Activated CD8-positive, alpha-beta T cell treated with anti-CD3 and anti-CD28 coated beads, Interleukin-2, amount 10 ng/mL, durations not matched to agents 7 days and 5 days (primary cell): Measurements from ENCODE around the gene BORCS6. TPM values are rescaled to one million over a fixed set of nuclear protein-coding genes. Genes with fewer than 3 reads are reported as not detected.

Experiments
- ATAC-seq: fragments of 150-1000 bp; cut with Tn5 transposase; one replicate; pipeline ENCODE4 v1.10.0; 2021; ENCODE audit warnings: moderate library complexity
- CTCF ChIA-PET: fragments of 350-600 bp; sonication (Branson Sonifier 250); formaldehyde crosslinking; loops from one replicate; lab custom pipeline; 2021; ENCODE audit warnings: antibody characterized with exemption; lab: Charles Lee
- POLR2A ChIA-PET: fragments of 350-600 bp; sonication (Branson Sonifier 250); formaldehyde crosslinking; loops from one replicate; lab custom pipeline; 2021; ENCODE audit warnings: antibody characterized with exemption; lab: Charles Lee
- DNase-seq: peaks from one replicate; pipeline ENCODE4 v3.0.0-alpha.2; 2020
- H3K27ac Mint-ChIP-seq: one replicate; pipeline ENCODE4 v1.8.0; 2021; ENCODE audit warnings: mild to moderate bottlenecking, mixed read lengths
- H3K27me3 Mint-ChIP-seq: one replicate; pipeline ENCODE4 v1.8.0; 2021; ENCODE audit warnings: low read depth, mixed read lengths
- H3K36me3 Mint-ChIP-seq: one replicate; pipeline ENCODE4 v1.8.0; 2021; ENCODE audit warnings: low read depth, mixed read lengths
- H3K4me1 Mint-ChIP-seq: one replicate; pipeline ENCODE4 v1.8.0; 2021; ENCODE audit warnings: low read depth, mixed read lengths
- H3K4me3 Mint-ChIP-seq: one replicate; pipeline ENCODE4 v1.8.0; 2021; ENCODE audit warnings: mild to moderate bottlenecking, mixed read lengths
- H3K9me3 Mint-ChIP-seq: one replicate; pipeline ENCODE4 v1.8.0; 2022; ENCODE audit warnings: mixed read lengths; ENCODE audit not compliant: insufficient read depth
- total RNA-seq, 2 experiments: library from RNA; stranded (reverse); gene quantifications; one replicate each; pipeline ENCODE4 v1.2.3, GENCODE V29; 2021

The BORCS6 gene
- total RNA-seq, 2 experiments from 2014 or later = 12.7 TPM

DNA sequence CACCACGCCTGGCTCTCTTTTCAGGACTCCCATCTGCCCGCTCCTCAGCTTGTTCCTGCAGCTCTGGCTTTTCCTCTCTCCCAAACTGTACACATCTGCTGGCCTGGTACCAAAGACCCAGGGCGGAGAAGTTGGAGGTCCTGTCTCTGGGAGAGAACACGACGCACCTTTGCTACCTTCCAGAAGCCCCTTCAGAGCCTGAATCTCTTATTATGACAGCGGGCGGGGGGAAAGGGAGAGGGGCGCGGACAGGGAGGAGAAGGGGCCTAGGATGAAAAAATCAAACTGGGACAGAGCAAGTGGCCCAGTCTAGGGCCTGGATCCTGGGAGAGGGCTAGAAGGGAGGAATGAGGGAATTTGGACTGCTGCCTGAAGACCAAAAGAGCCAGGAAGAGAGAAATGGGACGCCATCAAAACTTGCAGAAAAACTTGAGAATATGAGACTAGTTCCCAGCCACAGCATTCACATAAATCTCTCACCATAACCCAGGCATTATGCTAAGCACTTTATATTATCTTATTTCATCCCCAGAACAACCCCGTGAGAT lies 35.3 kb downstream of the BORCS6 start:
- CTCF ChIA-PET = interaction anchor here (1.0 to 14.0 kb wide), 4 partner anchors 9 to 34 kb away, joined by 3 to 165 read pairs (median 38); partner anchors contain the start of gene ALOXE3
- DNase-seq (no peak), ATAC-seq (no peak)
- H3K36me3 Mint-ChIP-seq = peaks cover 14% of the 10 kb centered on the region
- no peak overlapping the region for H3K27ac Mint-ChIP-seq
- H3K4me1 Mint-ChIP-seq = peaks cover 26% of the 10 kb centered on the region
- no peak overlapping the region for H3K4me3 Mint-ChIP-seq
- no peaks in the 10 kb centered on the region for H3K9me3 Mint-ChIP-seq
- H3K27me3 Mint-ChIP-seq = no peaks in the 10 kb centered on the region
- POLR2A ChIA-PET = interaction anchor here (0.7 to 8.1 kb wide), 10 partner anchors 9 to 700 kb away, joined by 3 to 164 read pairs (median 8); partner anchors contain the start of genes BORCS6, CTC1 and VAMP2

DNA sequence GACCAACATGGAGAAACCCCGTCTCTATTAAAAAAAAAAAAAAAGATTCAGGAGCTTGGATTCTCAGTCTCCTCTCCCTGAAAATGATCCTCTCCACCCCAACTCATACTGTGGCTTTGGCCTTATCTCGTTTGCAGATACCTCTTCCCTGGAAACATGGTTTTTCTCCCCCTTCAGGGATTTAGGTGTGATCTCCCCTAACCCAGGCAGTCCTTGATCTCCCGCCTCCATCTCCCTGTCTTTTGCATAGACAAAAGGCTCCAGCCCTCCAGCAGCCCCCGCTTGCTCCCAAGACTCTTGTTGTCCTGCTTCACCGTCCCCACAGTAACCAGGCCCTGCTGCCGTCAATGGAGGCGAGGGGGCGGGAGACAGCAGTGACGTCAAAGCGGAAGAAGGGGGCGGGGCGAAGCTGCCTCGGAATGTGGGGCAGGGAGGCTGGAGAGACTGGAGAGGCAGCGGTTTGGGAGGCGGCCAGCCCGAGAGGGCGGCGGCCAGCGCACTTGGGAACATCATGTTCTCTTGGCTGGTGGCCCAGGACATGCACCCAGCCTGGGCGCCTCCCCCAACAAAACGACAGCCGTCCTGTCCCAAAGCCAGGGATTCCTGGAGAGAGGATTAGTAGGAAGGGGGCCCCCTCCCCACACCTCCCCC lies 35.9 kb downstream of the BORCS6 start:
- DNase-seq (peak; percentile 92), ATAC-seq (peak; percentile 3)
- Mint-ChIP-seq H3K27me3 (no peaks in the 10 kb centered on the region), H3K27ac (no peak overlapping the region), H3K9me3 (no peaks in the 10 kb centered on the region), H3K4me3 (peak overlapping the region; percentile 69), H3K36me3 (peaks cover 15% of the 10 kb centered on the region), H3K4me1 (peaks cover 23% of the 10 kb centered on the region)
- ChIA-PET CTCF (interaction anchor here (1.0 to 14.0 kb wide), 3 partner anchors 16 to 34 kb away, joined by 3 to 165 read pairs (median 3); no protein-coding TSS in a partner anchor), POLR2A (interaction anchor here (0.5 to 8.1 kb wide), 10 partner anchors 10 to 230 kb away, joined by 3 to 164 read pairs (median 4); partner anchors contain the start of genes BORCS6, CTC1 and VAMP2)

DNA sequence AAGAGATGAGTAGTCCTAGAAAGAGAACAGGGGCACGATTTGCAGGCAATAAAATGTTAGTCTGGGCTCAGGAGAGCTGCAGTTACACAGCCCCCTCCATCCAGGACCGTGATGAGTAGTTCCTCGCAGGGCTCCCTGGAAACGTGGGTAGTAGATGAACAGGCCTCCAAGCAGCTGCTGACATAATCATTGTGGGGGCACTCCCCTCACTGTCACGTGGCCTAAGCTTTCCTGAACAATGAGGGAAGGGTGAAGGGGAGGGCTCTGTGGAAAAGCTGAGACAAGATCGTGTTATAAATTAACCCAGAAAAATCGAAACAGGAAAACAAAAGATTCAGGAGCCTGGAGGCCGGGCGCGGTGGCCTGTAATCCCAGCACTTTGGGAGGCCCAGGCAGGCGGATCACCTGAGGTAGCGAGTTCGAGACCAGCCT lies 36.4 kb downstream of the BORCS6 start:
- DNase-seq (no peak), ATAC-seq (no peak)
- ChIA-PET POLR2A (interaction anchor here (0.5 to 8.1 kb wide), 8 partner anchors 10 to 231 kb away, joined by 3 to 164 read pairs (median 4); partner anchors contain the start of genes BORCS6, CTC1 and VAMP2), CTCF (interaction anchor here (1.0 to 14.0 kb wide), 3 partner anchors 15 to 34 kb away, joined by 3 to 165 read pairs (median 3); no protein-coding TSS in a partner anchor)
- H3K9me3 Mint-ChIP-seq = no peaks in the 10 kb centered on the region
- H3K4me3 Mint-ChIP-seq = peak overlapping the region; percentile 61
- no peaks in the 10 kb centered on the region for H3K27me3 Mint-ChIP-seq
- peak overlapping the region; percentile 91 for H3K27ac Mint-ChIP-seq
- H3K4me1 Mint-ChIP-seq = peaks cover 19% of the 10 kb centered on the region
- peaks cover 13% of the 10 kb centered on the region for H3K36me3 Mint-ChIP-seq

DNA sequence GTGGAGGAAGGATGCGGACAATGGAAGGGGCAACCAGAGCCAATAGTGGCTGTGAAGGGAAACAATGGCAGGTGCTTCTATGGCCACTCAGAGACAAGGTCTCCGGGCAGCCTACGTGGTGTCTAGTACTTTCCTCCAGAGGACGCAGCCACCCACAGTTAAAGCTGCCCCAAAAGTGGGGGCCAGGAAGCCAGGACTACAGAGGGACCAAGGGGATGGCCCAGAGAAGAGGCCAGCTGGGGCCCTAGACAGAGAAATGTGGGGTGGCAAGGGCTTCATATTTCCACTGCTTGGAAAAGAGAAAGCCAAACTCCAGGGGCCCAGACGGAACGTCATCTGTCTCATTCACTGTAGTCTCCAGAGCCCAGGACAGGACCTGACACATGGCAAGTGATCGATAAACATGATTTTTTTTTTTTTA lies 36.9 kb downstream of the BORCS6 start:
- no peaks in the 10 kb centered on the region for H3K9me3 Mint-ChIP-seq
- ATAC-seq (no peak), DNase-seq (no peak)
- H3K4me3 Mint-ChIP-seq = peak overlapping the region; percentile 61
- H3K27ac Mint-ChIP-seq = peak overlapping the region; percentile 91
- ChIA-PET POLR2A (interaction anchor here (2.7 to 8.1 kb wide), 2 partner anchors 11 to 20 kb away, joined by 15 to 164 read pairs; partner anchors contain the start of gene VAMP2), CTCF (interaction anchor here (1.1 to 14.0 kb wide), 2 partner anchors 15 to 33 kb away, joined by 3 to 165 read pairs; no protein-coding TSS in a partner anchor)
- peaks cover 15% of the 10 kb centered on the region for H3K36me3 Mint-ChIP-seq
- H3K4me1 Mint-ChIP-seq = peaks cover 15% of the 10 kb centered on the region
- H3K27me3 Mint-ChIP-seq = no peaks in the 10 kb centered on the region

DNA sequence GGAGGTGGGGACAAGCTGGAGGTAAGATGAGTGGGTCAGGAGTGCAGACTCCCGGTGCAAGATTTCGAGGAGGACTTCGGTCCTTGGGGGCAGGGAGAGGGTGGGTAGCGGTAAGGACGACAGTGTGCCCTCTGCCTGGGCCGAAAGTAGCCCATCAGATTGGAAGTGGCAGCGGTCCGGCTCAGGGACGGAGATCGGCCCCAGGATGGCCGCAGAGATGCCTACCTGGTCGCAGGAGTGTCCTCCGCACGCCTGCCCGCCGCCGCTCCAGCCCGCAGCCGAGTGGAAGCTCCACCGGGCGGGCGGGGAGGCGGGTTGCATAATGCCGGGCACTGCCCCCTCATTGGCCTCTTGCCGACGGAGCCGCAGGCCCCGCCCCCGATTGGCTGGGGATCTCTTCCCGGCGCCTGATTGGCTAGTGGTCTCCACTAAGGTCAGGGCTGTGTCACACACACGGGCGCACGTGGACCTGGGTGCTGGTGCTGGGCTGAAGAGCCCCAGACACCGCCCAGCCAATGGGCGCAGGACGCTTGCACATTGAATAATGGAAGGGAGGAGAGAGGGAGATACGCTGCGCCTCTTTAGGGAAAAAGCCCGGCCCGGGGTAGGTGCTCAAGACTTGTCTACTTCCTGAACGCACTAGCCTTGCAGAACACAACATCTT lies 37.7 kb downstream of the BORCS6 start, which contains the start of gene PER1:
TSS of gene PER1 (minus strand) at position 293 of the 664 bp plus-strand sequence. CDS start 1,698 bp downstream, outside the sequence.
- Mint-ChIP-seq H3K27ac (peak within 1 kb of the TSS; percentile 91), H3K9me3 (no peaks in the 10 kb centered on the region), H3K36me3 (peaks cover 19% of the 10 kb centered on the region), H3K4me3 (peak within 1 kb of the TSS; percentile 85), H3K27me3 (no peaks in the 10 kb centered on the region), H3K4me1 (peaks cover 15% of the 10 kb centered on the region)
- DNase-seq (peak; percentile 89), ATAC-seq (peak; percentile 22)
- ChIA-PET CTCF (interaction anchor here (1.0 to 14.0 kb wide), 2 partner anchors 14 to 33 kb away, joined by 3 to 165 read pairs; no protein-coding TSS in a partner anchor), POLR2A (interaction anchor here (0.6 to 8.1 kb wide), 6 partner anchors 11 to 95 kb away, joined by 3 to 164 read pairs (median 5); partner anchors contain the start of genes CTC1 and VAMP2)

DNA sequence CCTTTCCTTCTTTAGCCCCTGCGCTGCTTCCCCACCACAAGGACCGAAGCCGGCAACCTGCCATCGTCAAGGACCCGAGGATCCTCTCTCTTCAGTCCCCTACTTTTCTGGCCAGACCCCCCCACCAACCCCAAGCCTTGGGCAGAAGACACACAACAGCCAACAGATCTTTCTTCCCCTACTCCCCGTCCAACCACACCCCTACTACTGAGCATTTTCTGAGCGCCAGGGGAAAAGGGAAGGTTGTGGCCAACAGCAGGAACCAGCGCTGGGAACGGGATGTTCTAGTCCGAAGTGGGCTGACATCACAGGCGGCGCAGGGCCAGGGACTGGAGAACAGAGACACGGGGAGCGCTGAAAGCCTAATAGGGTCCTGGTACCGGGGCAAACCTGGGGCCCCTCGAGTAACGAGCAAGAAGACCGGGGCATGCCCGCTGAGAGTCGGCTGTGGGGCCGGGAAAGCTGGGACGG lies 38.3 kb downstream of the BORCS6 start:
- no peaks in the 10 kb centered on the region for H3K9me3 Mint-ChIP-seq
- no peak for ATAC-seq
- H3K27ac Mint-ChIP-seq = peak overlapping the region; percentile 91
- no peaks in the 10 kb centered on the region for H3K27me3 Mint-ChIP-seq
- H3K4me1 Mint-ChIP-seq = peaks cover 15% of the 10 kb centered on the region
- ChIA-PET POLR2A (interaction anchor here (0.7 to 8.1 kb wide), 7 partner anchors 12 to 95 kb away, joined by 3 to 164 read pairs (median 5); partner anchors contain the start of genes CTC1 and VAMP2), CTCF (interaction anchor here (1.0 to 14.0 kb wide), 2 partner anchors 13 to 32 kb away, joined by 3 to 165 read pairs; no protein-coding TSS in a partner anchor)
- peaks cover 23% of the 10 kb centered on the region for H3K36me3 Mint-ChIP-seq
- peak overlapping the region; percentile 85 for H3K4me3 Mint-ChIP-seq
- DNase-seq = no peak

DNA sequence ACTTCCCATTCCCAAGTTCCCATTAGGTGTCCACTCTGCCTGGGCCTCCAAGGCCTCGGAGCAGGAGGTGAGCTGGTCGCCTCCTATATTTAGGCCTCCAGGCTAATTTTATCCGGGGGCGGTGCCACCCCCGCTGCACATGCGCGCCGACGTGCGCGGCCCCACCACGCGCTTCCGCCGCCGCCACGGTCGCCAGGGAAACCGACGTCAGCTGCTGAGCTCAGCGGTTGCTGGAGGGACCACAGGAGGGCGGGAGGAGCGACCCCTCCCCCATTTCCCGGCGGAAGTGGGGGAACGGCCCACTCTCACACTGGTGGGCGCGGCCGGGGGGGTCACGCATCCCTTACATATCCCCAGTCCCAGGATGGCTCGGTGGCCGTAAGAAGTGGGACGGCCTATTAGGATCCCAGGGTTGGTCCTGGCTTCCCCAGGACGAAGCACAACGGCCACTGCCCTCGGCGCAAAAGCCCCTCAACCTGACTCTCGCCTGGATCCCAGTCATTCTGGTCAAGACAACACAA lies 38.8 kb downstream of the BORCS6 start:
- H3K27me3 Mint-ChIP-seq = no peaks in the 10 kb centered on the region
- DNase-seq (peak; percentile 93), ATAC-seq (peak; percentile 42)
- H3K4me3 Mint-ChIP-seq = peak overlapping the region; percentile 85
- H3K27ac Mint-ChIP-seq = peak overlapping the region; percentile 91
- ChIA-PET CTCF (interaction anchor here (14.0 kb wide), 1 partner anchor 13 kb away, joined by 165 read pairs; no protein-coding TSS in a partner anchor), POLR2A (interaction anchor here (0.6 to 8.1 kb wide), 6 partner anchors 8 to 71 kb away, joined by 3 to 164 read pairs (median 3); no protein-coding TSS in a partner anchor)
- no peaks in the 10 kb centered on the region for H3K9me3 Mint-ChIP-seq
- H3K4me1 Mint-ChIP-seq = peaks cover 15% of the 10 kb centered on the region
- H3K36me3 Mint-ChIP-seq = peaks cover 28% of the 10 kb centered on the region

DNA sequence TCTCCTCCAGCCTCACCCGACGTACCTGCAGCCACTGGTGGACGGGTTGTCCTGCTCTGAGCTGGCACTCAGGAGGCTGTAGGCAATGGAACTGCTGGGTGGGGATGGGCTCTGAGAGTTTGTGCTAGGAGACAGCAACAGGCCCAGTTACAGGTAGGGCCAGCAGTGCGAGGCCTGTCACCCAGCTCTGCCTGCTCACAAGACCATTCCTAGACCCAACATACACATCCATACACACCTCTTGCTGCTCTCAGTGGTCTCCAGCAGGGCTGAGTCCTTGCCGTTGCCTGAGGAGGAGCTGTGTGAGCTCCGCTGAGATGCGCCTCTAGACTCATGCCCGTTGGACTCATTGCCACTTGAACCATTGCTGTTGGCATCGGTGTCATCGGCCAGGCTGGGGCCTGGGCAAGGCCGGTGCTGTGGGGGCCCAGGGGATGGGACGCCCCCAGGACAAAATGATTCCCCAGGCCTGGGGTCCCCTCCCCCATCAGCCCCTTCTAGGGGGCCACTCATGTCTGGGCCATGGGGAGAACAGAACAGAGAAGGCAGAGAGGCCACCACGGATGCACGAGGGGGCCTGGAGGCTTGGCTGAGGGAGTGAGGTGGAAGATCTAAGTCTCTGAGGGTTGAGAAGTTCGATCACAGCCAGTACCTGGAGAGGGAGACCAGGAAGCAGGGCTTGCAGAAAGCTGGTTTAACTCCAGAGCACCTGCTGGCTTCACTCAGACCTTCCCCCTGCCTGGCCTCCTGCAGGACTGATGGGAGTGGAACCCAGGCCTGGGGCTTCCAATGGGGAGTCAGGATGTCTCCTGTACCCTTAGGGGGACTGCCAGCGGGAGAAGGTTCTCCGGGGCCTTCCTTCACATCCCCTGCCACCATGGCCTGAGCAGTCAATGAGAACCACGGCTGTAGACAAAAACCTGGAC lies 39.5 kb downstream of the BORCS6 start:
- Mint-ChIP-seq H3K9me3 (no peaks in the 10 kb centered on the region), H3K27ac (peak overlapping the region; percentile 72), H3K4me3 (peak overlapping the region; percentile 85), H3K36me3 (peaks cover 31% of the 10 kb centered on the region), H3K4me1 (peaks cover 15% of the 10 kb centered on the region), H3K27me3 (no peaks in the 10 kb centered on the region)
- ATAC-seq (no peak), DNase-seq (no peak)
- CTCF ChIA-PET = interaction anchor here (14.0 kb wide), 1 partner anchor 12 kb away, joined by 165 read pairs; no protein-coding TSS in a partner anchor
- POLR2A ChIA-PET = interaction anchor here (0.6 to 8.1 kb wide), 5 partner anchors 9 to 71 kb away, joined by 3 to 164 read pairs (median 4); no protein-coding TSS in a partner anchor

DNA sequence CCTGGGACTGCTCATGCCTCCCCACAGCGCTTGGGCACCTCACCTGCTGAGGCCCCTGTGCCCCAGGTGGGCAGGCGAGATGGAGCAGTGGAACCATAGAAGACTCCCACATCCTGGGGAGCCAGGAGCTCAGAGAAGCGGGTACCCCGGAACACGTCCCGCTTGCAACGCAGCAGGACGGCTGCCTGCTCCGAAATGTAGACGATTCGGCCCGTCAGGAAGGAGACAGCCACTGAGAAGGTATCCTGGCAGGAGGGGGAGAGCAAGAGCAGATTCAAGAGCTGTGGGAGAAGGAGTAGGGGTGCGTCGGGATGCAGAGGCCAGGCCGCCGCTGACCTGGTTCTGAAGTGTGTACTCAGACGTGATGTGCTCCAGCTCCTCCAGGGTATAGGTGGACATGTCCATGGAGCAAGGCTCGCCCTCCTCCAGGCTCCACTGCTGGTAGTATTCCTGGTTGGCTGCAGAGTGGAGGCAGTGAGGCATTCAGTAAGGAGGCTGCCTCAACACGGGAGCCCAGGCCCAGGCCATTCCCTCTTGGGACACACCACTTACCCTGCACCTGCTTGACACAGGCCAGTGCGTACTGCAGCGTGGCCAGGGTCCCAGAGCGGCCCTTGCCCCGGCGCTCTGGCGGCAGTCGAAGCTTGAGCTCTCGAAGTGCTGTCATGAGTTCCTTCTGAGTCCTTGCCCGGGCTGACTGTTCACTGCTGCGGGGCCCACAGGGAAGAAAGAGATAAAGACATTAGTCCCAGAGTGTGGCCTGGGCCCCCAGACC lies 40.4 kb downstream of the BORCS6 start:
- no peak overlapping the region for H3K4me3 Mint-ChIP-seq
- peak overlapping the region; percentile 43 for H3K27ac Mint-ChIP-seq
- POLR2A ChIA-PET = interaction anchor here (0.6 to 8.1 kb wide), 5 partner anchors 10 to 94 kb away, joined by 3 to 164 read pairs (median 12); no protein-coding TSS in a partner anchor
- peaks cover 31% of the 10 kb centered on the region for H3K36me3 Mint-ChIP-seq
- CTCF ChIA-PET = interaction anchor here (14.0 kb wide), 1 partner anchor 11 kb away, joined by 165 read pairs; no protein-coding TSS in a partner anchor
- no peaks in the 10 kb centered on the region for H3K27me3 Mint-ChIP-seq
- H3K9me3 Mint-ChIP-seq = no peaks in the 10 kb centered on the region
- DNase-seq = no peak
- peaks cover 15% of the 10 kb centered on the region for H3K4me1 Mint-ChIP-seq
- no peak for ATAC-seq
